Spleen (tissue), 7 donors: ENCODE measurements around the gene SEMA5A.

Experiments
- CTCF ChIP-seq, 11 experiments: fragments of 200-600 bp in 7 of 11; fragments of 450-650 bp in 4 of 11; sonication (generic) in 4 of 11; IDR thresholded peaks in 8 of 11; conservative IDR thresholded peaks in 3 of 11; 1 replicate in 7 of 11; 2 replicates in 4 of 11; pipeline versions ENCODE4 v1.4.0 to v1.8.0; 2016 to 2021; ENCODE audit warnings: antibody characterized with exemption in 11 of 11, inconsistent platforms in 4 of 11, mild to moderate bottlenecking in 1 of 11
- POLR2A ChIP-seq, 3 donors: fragments of 450-650 bp; IDR thresholded peaks; one replicate each; pipeline ENCODE4 v1.5.1; 2017; ENCODE audit warnings: antibody characterized with exemption in 3 of 3, mild to moderate bottlenecking in 1 of 3
- POLR2AphosphoS5 ChIP-seq, 3 donors: sonication (generic); formaldehyde crosslinking; IDR thresholded peaks; one replicate each; pipeline ENCODE4 v1.5.1; 2017; ENCODE audit warnings: antibody characterized with exemption in 3 of 3
- donor health status: DM: no; HTN: no; CAD: no; lungs with moderate emphysema.
- donor health status: DM: no; HTN: no; CAD: no.
- donor health status: DM: no; HTN: no; CAD: no.

GRCh38 chr5:9502050-9502834 is 43.6 kb downstream of the SEMA5A start:
- no peak for TF ChIP-seq CTCF (IDR thresholded peaks at IDR 0.05 in 8 of 11, conservative IDR thresholded peaks at IDR 0.05 in 3 of 11)
- no peak for TF ChIP-seq POLR2A (IDR thresholded peaks at IDR 0.05)
- TF ChIP-seq POLR2AphosphoS5 (IDR thresholded peaks at IDR 0.05): no peak
